Right forelimb (tissue), 1 donor: ENCODE data around the gene SCFD2.
"Not testable (repeated sequence)": the region's sequence is repeated elsewhere in the genome, so short reads cannot be mapped to it uniquely, and the experiment has no call there.

Experiments
- DNase-seq: peaks from one replicate; pipeline ENCODE4 v3.0.0-alpha.2; 2018

The SCFD2 gene

DNA sequence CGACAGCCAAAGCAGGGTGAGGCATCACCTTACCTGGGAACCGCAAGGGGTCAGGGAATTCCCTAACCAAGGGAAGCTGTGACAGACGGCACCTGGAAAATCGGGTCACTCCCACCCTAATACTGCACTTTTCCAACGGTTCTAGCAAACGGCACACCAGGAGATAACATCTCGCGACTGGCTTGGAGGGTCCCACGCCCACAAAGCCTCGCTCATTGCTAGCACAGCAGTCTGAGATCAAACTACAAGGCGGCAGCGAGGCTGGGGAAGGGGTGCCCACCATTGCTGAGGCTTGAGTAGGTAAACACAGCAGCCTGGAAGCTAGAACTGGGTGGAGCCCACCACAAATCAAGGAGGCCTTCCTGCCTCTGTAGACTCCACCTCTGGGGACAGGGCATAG lies 25.7 kb downstream of the SCFD2 start:
- not testable (repeated sequence) for DNase-seq

DNA sequence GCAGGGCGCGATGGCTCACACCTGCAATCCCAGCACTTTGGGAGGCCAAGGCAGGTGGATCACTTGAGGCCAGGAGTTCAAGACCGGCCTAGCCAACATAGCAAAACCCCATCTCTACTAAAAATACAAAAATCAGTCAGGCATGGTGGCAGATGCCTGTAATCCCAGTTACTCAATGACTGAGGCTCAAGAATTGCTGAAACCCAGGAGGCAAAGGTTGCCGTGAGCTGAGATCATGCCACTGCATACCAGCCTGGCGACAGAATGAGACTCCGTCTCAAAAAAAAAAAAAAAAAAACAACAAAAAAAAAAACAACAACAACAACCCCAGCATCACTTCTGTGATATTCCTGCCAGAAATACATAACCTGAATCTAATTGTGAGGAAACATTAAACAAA lies 30.9 kb downstream of the SCFD2 start:
- not testable (repeated sequence) for DNase-seq

- no peak for DNase-seq
Observed at GRCh38 chr4:53326535-53326934, 39.3 kb downstream of the SCFD2 start.

DNA sequence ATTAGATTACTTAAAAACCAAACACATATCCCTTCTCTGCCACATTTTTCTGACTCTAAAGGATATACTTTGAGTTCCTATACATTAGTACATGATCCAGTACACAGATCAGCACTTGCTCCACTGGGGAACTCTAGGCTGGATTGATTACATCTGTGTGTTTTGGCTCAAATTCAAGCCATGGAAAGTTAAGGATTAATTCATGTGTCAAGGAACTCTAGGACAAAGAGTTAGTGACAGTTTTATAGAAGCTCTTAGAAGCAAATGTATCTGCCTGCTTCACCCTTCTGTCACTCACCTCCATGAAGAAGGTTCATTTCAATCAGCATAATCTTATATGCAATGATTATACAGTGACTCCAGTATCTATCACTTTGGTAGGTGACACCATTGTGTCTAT lies 43.2 kb downstream of the SCFD2 start:
- no peak for DNase-seq

GRCh38 chr4:53321984-53322289 lies 43.9 kb downstream of the SCFD2 start:
- no peak for DNase-seq

DNA sequence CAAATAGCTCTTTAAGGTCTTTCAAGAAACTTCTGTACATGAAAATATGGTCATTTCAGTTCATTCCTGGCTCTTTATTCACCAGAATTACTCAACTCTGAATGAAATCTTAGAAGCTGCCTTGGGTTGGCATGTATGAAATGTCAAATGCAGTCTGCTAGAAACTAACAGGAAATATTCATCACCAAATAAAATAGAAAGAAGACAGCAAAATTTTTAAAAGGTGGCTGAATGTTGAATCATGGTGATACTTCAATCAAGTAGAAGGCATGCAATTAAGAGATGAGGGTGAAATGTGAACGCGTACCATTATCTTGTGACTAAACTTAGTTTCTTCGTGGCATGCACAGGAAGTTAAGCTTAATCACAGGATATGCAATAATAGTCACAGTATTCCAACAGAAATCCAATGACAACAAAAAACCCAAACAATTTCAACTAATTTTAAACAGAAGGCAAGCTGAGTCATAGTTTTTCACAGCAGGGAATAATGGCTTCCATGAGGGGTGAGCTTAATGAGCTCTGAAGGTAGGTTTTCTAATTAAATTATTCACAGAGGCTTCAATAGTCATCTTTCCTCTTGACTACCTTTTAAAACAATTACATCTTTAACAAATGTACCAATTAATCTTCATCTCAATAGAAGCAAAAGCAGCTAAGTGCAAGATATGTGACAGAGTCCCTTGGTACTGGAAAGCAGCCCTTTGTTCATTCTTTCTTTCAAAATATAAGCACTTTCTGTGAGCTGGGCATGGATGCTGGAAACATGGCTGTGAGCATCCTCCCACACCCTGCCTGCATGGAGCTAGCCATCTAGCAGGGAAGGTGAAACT lies 44.5 kb downstream of the SCFD2 start:
- DNase-seq, result no peak

- no peak for DNase-seq
Observed at GRCh38 chr4:53315300-53315699, 50.6 kb downstream of the SCFD2 start.

DNA sequence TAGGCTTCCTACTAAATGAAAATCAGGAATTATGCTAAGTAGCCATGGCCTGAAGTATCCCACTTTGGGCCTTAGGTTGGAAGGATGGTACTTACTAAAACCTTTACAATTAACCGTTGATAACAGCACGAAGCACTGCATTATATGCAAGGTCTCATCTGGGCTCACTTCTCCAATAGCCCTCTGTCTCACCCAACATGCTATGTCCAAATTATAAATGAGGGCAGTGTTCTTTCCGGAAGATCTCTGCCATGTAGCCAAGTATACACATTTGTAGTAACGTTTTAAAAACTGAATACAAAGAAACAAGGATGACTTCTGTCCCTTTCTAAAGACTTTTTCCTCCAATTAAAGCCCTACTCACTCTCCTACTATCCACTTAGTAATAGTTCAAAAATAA lies 51.6 kb downstream of the SCFD2 start:
- no peak for DNase-seq

DNA sequence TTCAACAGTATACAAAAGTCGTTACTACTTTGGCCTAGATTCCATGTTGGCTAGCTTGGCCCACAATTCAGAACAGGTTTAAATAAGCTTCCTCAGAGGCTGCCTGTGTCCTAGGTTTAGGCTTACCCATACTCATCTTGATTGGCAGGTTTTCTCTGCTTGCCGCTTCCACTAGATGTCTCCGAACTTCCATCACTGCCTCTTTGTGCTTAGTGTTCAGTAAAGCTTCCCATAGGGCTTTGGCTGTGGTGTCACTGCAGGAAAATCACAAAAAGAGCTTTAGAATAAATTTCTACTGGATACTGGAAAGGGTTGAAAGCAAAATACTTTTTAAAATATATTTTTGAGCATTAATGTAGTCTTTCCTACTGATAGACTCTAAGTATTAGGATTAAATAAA lies 52.4 kb downstream of the SCFD2 start:
- no peak for DNase-seq

- no peak for DNase-seq
Observed at GRCh38 chr4:53309321-53310040, 56.4 kb downstream of the SCFD2 start.

GRCh38 chr4:53307819-53308780 lies 57.8 kb downstream of the SCFD2 start:
- DNase-seq, result no peak

- no peak for DNase-seq
Observed at GRCh38 chr4:53307210-53307609, 58.7 kb downstream of the SCFD2 start.

DNA sequence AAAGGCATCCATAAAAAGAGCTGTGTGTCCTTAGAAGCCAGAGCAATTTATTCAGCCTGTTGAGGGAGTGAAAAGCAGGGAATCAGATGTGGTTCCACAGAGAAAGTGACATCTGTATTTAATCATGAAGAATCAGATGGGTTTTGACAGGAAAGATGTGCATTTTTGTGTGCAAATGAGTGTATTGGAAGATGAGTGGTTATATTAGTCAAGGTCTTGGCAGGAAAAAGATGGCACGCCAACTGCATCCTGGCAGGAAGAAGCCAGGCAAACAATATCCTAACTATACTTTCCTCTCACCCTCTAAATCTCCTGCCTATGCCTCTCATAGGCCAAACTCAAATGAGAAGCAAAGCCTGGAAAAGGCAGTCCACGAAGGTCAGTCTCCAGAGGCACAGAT lies 59.1 kb downstream of the SCFD2 start:
- DNase-seq, result no peak

GRCh38 chr4:53292209-53292608 lies 73.7 kb downstream of the SCFD2 start:
- not testable (repeated sequence) for DNase-seq

GRCh38 chr4:53281438-53281837 lies 84.4 kb downstream of the SCFD2 start:
- no peak for DNase-seq

GRCh38 chr4:53280846-53281245 lies 85.0 kb downstream of the SCFD2 start:
- no peak for DNase-seq

- DNase-seq, result no peak
Observed at GRCh38 chr4:53274609-53275268, 91.1 kb downstream of the SCFD2 start.

GRCh38 chr4:53273726-53274125 lies 92.1 kb downstream of the SCFD2 start:
- DNase-seq, result no peak

- DNase-seq, result no peak
Observed at GRCh38 chr4:53267026-53267425, 98.8 kb downstream of the SCFD2 start.

DNA sequence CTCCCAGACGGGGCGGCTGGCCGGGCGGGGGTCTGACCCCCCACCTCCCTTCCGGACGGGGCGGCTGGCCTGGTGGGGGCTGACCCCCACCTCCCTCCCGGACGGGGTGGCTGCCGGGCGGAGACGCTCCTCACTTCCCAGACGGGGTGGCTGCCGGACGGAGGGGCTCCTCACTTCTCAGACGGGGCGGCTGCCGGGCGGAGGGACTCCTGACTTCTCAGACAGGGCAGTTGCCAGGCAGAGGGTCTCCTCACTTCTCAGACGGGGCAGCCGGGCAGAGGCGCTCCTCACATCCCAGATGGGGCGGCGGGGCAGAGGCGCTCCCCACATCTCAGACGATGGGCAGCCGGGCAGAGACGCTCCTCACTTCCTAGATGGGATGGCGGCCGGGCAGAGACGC lies 109.9 kb downstream of the SCFD2 start:
- DNase-seq, result not testable (repeated sequence)

- no peak for DNase-seq
Observed at GRCh38 chr4:53240573-53240972, 125.3 kb downstream of the SCFD2 start.

- not testable (repeated sequence) for DNase-seq
Observed at GRCh38 chr4:53238352-53238751, 127.5 kb downstream of the SCFD2 start.

GRCh38 chr4:53237811-53238210 lies 128.1 kb downstream of the SCFD2 start:
- DNase-seq, result not testable (repeated sequence)
